Stimulated activated CD8-positive, alpha-beta memory T cell treated with anti-CD3 and anti-CD28 coated beads, Interleukin-12 subunit alpha, Interleukin-12 subunit beta, amount 100 ng/mL, for 24 hours (primary cell): ENCODE results near the gene WDR64.
"Not testable (repeated sequence)": the region's sequence is repeated elsewhere in the genome, so short reads cannot be mapped to it uniquely, and the experiment has no call there.

Experiments
- DNase-seq: peaks from one replicate; pipeline ENCODE4 v3.0.0-alpha.2; 2020; ENCODE audit errors: extremely low read depth

Gene WDR64

GRCh38 chr1:241658081-241658793, 6.2 kb downstream of the WDR64 start:
- DNase-seq, result no peak

GRCh38 chr1:241659016-241659415, 6.9 kb downstream of the WDR64 start:
- DNase-seq, result not testable (repeated sequence)

- no peak for DNase-seq
Observed at GRCh38 chr1:241660424-241660972, 8.4 kb downstream of the WDR64 start.

- no peak for DNase-seq
Observed at GRCh38 chr1:241666419-241666818, 14.3 kb downstream of the WDR64 start.

- DNase-seq, result no peak
Observed at GRCh38 chr1:241672301-241672700, 20.2 kb downstream of the WDR64 start.

GRCh38 chr1:241674805-241675384, 22.8 kb downstream of the WDR64 start:
- DNase-seq, result no peak

GRCh38 chr1:241675983-241676382, 23.9 kb downstream of the WDR64 start:
- no peak for DNase-seq

- DNase-seq, result no peak
Observed at GRCh38 chr1:241677201-241677600, 25.1 kb downstream of the WDR64 start.

GRCh38 chr1:241678536-241678935, 26.5 kb downstream of the WDR64 start:
- DNase-seq, result no peak

- DNase-seq, result no peak
Observed at GRCh38 chr1:241679404-241679803, 27.3 kb downstream of the WDR64 start.

GRCh38 chr1:241679961-241680360, 27.9 kb downstream of the WDR64 start:
- DNase-seq, result no peak

- DNase-seq, result not testable (repeated sequence)
Observed at GRCh38 chr1:241681861-241682448, 29.9 kb downstream of the WDR64 start.

- DNase-seq, result no peak
Observed at GRCh38 chr1:241682921-241683320, 30.8 kb downstream of the WDR64 start.

- no peak for DNase-seq
Observed at GRCh38 chr1:241684108-241684507, 32.0 kb downstream of the WDR64 start.

- DNase-seq, result no peak
Observed at GRCh38 chr1:241688940-241689368, 36.9 kb downstream of the WDR64 start.

- DNase-seq, result no peak
Observed at GRCh38 chr1:241695246-241696171, 43.4 kb downstream of the WDR64 start.

GRCh38 chr1:241696172-241696814, 44.2 kb downstream of the WDR64 start:
- no peak for DNase-seq

- DNase-seq, result no peak
Observed at GRCh38 chr1:241696815-241697639, 44.9 kb downstream of the WDR64 start.

GRCh38 chr1:241697640-241698018, 45.5 kb downstream of the WDR64 start:
- no peak for DNase-seq

GRCh38 chr1:241698177-241698576, 46.1 kb downstream of the WDR64 start:
- no peak for DNase-seq
